Endothelial cell of umbilical vein (primary cell): ENCODE measurements around the gene UBE2L3. TPM values are rescaled to one million over a fixed set of nuclear protein-coding genes. Genes with fewer than 3 reads are reported as not detected.

Experiments
- BruUV-seq: library from RNA; stranded (reverse); fragments of 400-500 nt; replicated peaks from 2 replicates; lab custom pipeline; 2021; lab: Mats Ljungman, UMichigan
- CTCF ChIA-PET: fragments of 300-600, 350-600 bp; sonication (Branson Sonifier 250); formaldehyde crosslinking; loops from one replicate; lab custom pipeline; 2021; ENCODE audit warnings: antibody characterized with exemption, inconsistent platforms; lab: Charles Lee
- POLR2A ChIA-PET: fragments of 300-600, 350-600 bp; sonication (Branson Sonifier 250); formaldehyde crosslinking; loops from one replicate; lab custom pipeline; 2021; ENCODE audit warnings: antibody characterized with exemption, inconsistent platforms; lab: Charles Lee
- DNase-seq: peaks from one replicate; pipeline ENCODE4 v3.0.0-alpha.2; 2011; ENCODE audit warnings: low read depth, low spot score
- FAIRE-seq: peaks from 2 replicates; lab custom pipeline; 2011; peaks lifted over from hg19 to GRCh38; lab: Jason Lieb, UNC
- H2AFZ ChIP-seq: 2 replicates; pipeline ENCODE4 v1.6.0; 2012; ENCODE audit warnings: low read depth, low read length, control low read depth, inconsistent platforms
- H3K27ac ChIP-seq: 2 replicates; pipeline ENCODE4 v1.5.1; 2011; ENCODE audit warnings: low read depth, mild to moderate bottlenecking, control low read depth, low read length, moderate library complexity; ENCODE audit not compliant: insufficient read depth
- H3K27me3 ChIP-seq, 2 experiments: 2 replicates each; pipeline versions ENCODE4 v1.6.0 to v1.6.1; 2011; ENCODE audit warnings: low read length in 2 of 2, mixed read lengths in 1 of 2; ENCODE audit not compliant: control insufficient read depth in 2 of 2, insufficient read depth in 2 of 2
- H3K36me3 ChIP-seq, 2 experiments: 2 replicates in 1 of 2; 3 replicates in 1 of 2; pipeline ENCODE4 v1.5.1; 2011; ENCODE audit warnings: low read length in 2 of 2, mild to moderate bottlenecking in 1 of 2, moderate library complexity in 1 of 2; ENCODE audit not compliant: control insufficient read depth in 2 of 2, insufficient read depth in 2 of 2; ENCODE audit errors: extremely low read depth in 1 of 2
- H3K4me1 ChIP-seq: 3 replicates; pipeline ENCODE4 v1.5.1; 2011; ENCODE audit warnings: mild to moderate bottlenecking, low read length; ENCODE audit not compliant: control insufficient read depth, insufficient read depth; ENCODE audit errors: extremely low read depth
- H3K4me2 ChIP-seq: 2 replicates; pipeline ENCODE4 v1.6.1; 2011; ENCODE audit warnings: low read length, control low read depth, mixed read lengths; ENCODE audit not compliant: insufficient read depth
- H3K4me3 ChIP-seq, 3 experiments: fragments of 200-600 bp in 1 of 3; sonication (generic), shearing (Covaris generic) in 1 of 3; replicated peaks in 1 of 3; 2 replicates each; pipeline ENCODE4 v1.5.1; 2011 to 2016; ENCODE audit warnings: control low read depth in 3 of 3, low read length in 3 of 3, mild to moderate bottlenecking in 2 of 3, inconsistent platforms in 1 of 3, low read depth in 1 of 3, moderate library complexity in 1 of 3; ENCODE audit not compliant: insufficient read depth in 1 of 3
- H3K79me2 ChIP-seq: 2 replicates; pipeline ENCODE4 v1.6.0; 2012; ENCODE audit warnings: low read length, inconsistent platforms; ENCODE audit not compliant: control insufficient read depth, insufficient read depth
- H3K9ac ChIP-seq: replicated peaks from 2 replicates; pipeline ENCODE3; 2011; ENCODE audit warnings: low read length, control low read depth; ENCODE audit not compliant: insufficient read depth; ENCODE audit errors: extremely low read depth
- H3K9me1 ChIP-seq: replicated peaks from 3 replicates; pipeline ENCODE4 v1.6.0; 2011; ENCODE audit warnings: mild to moderate bottlenecking, low read length; ENCODE audit not compliant: control insufficient read depth, insufficient read depth; ENCODE audit errors: extremely low read depth
- H3K9me3 ChIP-seq: replicated peaks from 2 replicates; pipeline ENCODE4 v1.5.1; 2012; ENCODE audit warnings: low read length, inconsistent platforms; ENCODE audit not compliant: control insufficient read depth, insufficient read depth
- H4K20me1 ChIP-seq: replicated peaks from 2 replicates; pipeline ENCODE3; 2011; ENCODE audit warnings: mild to moderate bottlenecking, low read length; ENCODE audit not compliant: control insufficient read depth, insufficient read depth; ENCODE audit errors: extremely low read depth
- CTCF ChIP-seq, 2 donors: IDR thresholded peaks; 1 replicate in 1 of 2; 2 replicates in 1 of 2; pipeline ENCODE4 v1.5.1; 2011; ENCODE audit warnings: low read length in 2 of 2, mild to moderate bottlenecking in 2 of 2, moderate library complexity in 2 of 2, control low read depth in 1 of 2, inconsistent platforms in 1 of 2, low read depth in 1 of 2; ENCODE audit not compliant: insufficient read depth in 1 of 2; ENCODE audit errors: extremely low read depth in 1 of 2
- EZH2 ChIP-seq: IDR thresholded peaks from 2 replicates; pipeline ENCODE4 v1.6.1; 2012; ENCODE audit warnings: borderline replicate concordance, low read depth, mild to moderate bottlenecking, moderate library complexity, low read length, inconsistent platforms; ENCODE audit not compliant: severe bottlenecking
- FOS ChIP-seq: IDR thresholded peaks from 2 replicates; pipeline ENCODE4 v1.6.1; 2011; ENCODE audit warnings: mild to moderate bottlenecking, low read length, moderate library complexity, borderline replicate concordance; ENCODE audit not compliant: insufficient read depth
- GATA2 ChIP-seq: IDR thresholded peaks from 2 replicates; pipeline ENCODE4 v1.7.0; 2011; ENCODE audit warnings: low read depth, mild to moderate bottlenecking, moderate library complexity, mixed read lengths, low read length; ENCODE audit not compliant: insufficient read length, insufficient read depth
- JUN ChIP-seq: IDR thresholded peaks from 2 replicates; pipeline ENCODE4 v1.6.1; 2011; ENCODE audit warnings: borderline replicate concordance, low read depth; ENCODE audit not compliant: insufficient read length, insufficient read depth
- MYC ChIP-seq: IDR thresholded peaks from one replicate; pipeline ENCODE4 v1.6.1; 2011; ENCODE audit warnings: mild to moderate bottlenecking, low read depth, low read length
- POLR2A ChIP-seq: IDR thresholded peaks from 2 replicates; pipeline ENCODE4 v1.6.1; 2012; ENCODE audit warnings: low read depth, mild to moderate bottlenecking, control low read depth, low read length
- POLR2AphosphoS5 ChIP-seq: IDR thresholded peaks from 2 replicates; pipeline ENCODE4 v1.6.1; 2012; ENCODE audit warnings: low read depth, mild to moderate bottlenecking, control low read depth, low read length, moderate library complexity; ENCODE audit not compliant: insufficient read depth
- dilution Hi-C: fragments of 300-500 bp; cut with MboI; formaldehyde crosslinking; loops from one replicate; pipeline ENCODE4 v1.15.0; 2019; ENCODE audit warnings: low sequenced_read_pairs; ENCODE audit not compliant: extremely low pct_ligation_motif_present
- intact Hi-C: fragments of 100-400 bp; cut with micrococcal nuclease; formaldehyde crosslinking; loops from one replicate; pipeline ENCODE4 v1.10.0; 2022
- polyA plus RNA-seq, 4 experiments: library from polyadenylated mRNA; depleted of rRNA in 3 of 4; stranded (reverse) in 3 of 4; unstranded in 1 of 4; fragments of >200 nt; gene quantifications; 2 replicates each; pipeline versions ENCODE4 v1.2.1 to v1.2.3, GENCODE V29; 2011 to 2012; ENCODE audit warnings: missing spikeins in 1 of 4
- total RNA-seq: library from RNA; stranded (reverse); gene quantifications from 2 replicates; pipeline ENCODE4 v1.2.3, GENCODE V29; 2021
- TF ChIP-seq, protein P1 (sequence below): IDR thresholded peaks from 2 replicates; pipeline ENCODE4 v1.6.1; 2011; ENCODE audit not compliant: insufficient read depth, insufficient read length

Gene UBE2L3
- total and polyA plus RNA-seq, 2 donors (not counting 3 experiments of a cell fraction or from before 2014, with no cell fraction given), result 66.0 to 83.5 TPM

DNA sequence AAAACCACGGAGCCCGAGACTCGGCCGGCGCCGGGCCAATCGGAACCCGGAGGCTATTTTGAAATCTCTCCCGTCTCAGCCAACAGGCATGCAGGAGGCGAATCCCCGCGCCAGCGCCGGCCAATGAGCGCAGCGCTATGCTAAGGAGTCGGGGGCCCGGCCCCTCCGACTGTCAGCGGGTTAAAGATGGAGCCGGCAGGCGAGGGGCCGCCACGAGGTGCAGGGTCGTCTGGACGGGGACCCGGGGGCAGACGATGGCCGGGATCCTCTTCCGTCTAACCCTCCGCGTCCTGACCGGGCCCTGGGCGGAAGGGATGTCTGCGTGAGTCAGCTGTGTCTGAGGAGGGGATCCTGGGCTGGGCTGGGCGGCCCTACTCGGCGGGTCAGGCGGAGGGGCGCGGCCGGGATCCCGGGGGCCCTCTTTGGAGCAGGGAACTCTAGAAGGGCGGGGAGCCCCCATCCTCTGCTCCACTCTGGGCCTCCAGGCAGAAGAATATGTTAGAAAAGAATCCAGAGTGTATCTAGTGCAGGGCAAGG is 84.6 kb downstream of the UBE2L3 start:
- intact Hi-C loops (loop anchor here (10.0 kb wide), 1 partner anchor 163 kb away; no protein-coding TSS in a partner anchor), dilution Hi-C loops (no loop called here)
- Histone ChIP-seq H3K36me3 (peaks cover 1 to 5% of the 10 kb centered on the region in 2 experiments), H2AFZ (peak overlapping the region; percentile 90), H3K27ac (peak overlapping the region; percentile 61), H3K4me3 (peak overlapping the region; percentile 64 to 85 (median 66)), H3K79me2 (peaks cover 18% of the 10 kb centered on the region), H3K9ac (peak overlapping the region; percentile 78), H3K4me1 (peaks cover 17% of the 10 kb centered on the region), H3K27me3 (no peaks in the 10 kb centered on the region), H4K20me1 (no peaks in the 10 kb centered on the region), H3K9me3 (no peaks in the 10 kb centered on the region), H3K4me2 (peak overlapping the region; percentile 93), H3K9me1 (no peaks in the 10 kb centered on the region)
- DNase-seq (peak; percentile 92), FAIRE-seq (peak; percentile 85)
- ChIA-PET CTCF (interaction anchor here (1.3 to 3.2 kb wide), 2 partner anchors 9 to 11 kb away, joined by 4 to 16 read pairs; no protein-coding TSS in a partner anchor), POLR2A (no interaction called here)
- TF ChIP-seq FOS (peak; percentile 52), POLR2A (peak; percentile 66), GATA2 (no peak), CTCF (IDR thresholded peaks at IDR 0.05; ENCODE audit: extremely low read depth in 1 of 2, insufficient read depth in 1 of 2, low read depth in 1 of 2, low read length in 2 of 2) (no peak), EZH2 (no peak), MYC (peak; percentile 48), POLR2AphosphoS5 (peak; percentile 74), JUN (no peak)
- TF ChIP-seq, protein P1, sequence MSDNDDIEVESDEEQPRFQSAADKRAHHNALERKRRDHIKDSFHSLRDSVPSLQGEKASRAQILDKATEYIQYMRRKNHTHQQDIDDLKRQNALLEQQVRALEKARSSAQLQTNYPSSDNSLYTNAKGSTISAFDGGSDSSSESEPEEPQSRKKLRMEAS, result peak; percentile 53
- no TSS peak for BruUV-seq
